Mammary epithelial cell (primary cell): ENCODE measurements around the gene WFIKKN2.

ENCODE experiments used
- CTCF ChIP-seq, 2 donors: IDR thresholded peaks in 1 of 2; conservative IDR thresholded peaks in 1 of 2; 2 replicates each; pipeline ENCODE4 v1.5.1; 2011 to 2012; ENCODE audit warnings: inconsistent platforms in 2 of 2, low read length in 2 of 2, mild to moderate bottlenecking in 2 of 2, control low read depth in 1 of 2, low read depth in 1 of 2; ENCODE audit not compliant: insufficient read depth in 1 of 2; ENCODE audit errors: extremely low read depth in 1 of 2
- EZH2 ChIP-seq: IDR thresholded peaks from 2 replicates; pipeline ENCODE4 v1.6.1; 2012; ENCODE audit warnings: low read length, inconsistent platforms, borderline replicate concordance

GRCh38 chr17:50866950-50867362, 31.6 kb downstream of the WFIKKN2 start:
- TF ChIP-seq CTCF (conservative IDR thresholded peaks at IDR 0.05 in 1 of 2, IDR thresholded peaks at IDR 0.05 in 1 of 2; ENCODE audit: extremely low read depth in 1 of 2, insufficient read depth in 1 of 2, low read depth in 1 of 2, low read length in 2 of 2) (no peak), EZH2 (no peak)
